Erythroblast (primary cell): ENCODE measurements around the gene RALGAPA1.

Source experiments
- GATA1 ChIP-seq: IDR thresholded peaks from 2 replicates; pipeline ENCODE4 v1.6.1; 2011; ENCODE audit warnings: low read depth, mild to moderate bottlenecking, control low read depth, low read length, moderate library complexity
- POLR2A ChIP-seq: IDR thresholded peaks from 2 replicates; pipeline ENCODE4 v1.6.1; 2011; ENCODE audit warnings: mild to moderate bottlenecking, low read length

DNA sequence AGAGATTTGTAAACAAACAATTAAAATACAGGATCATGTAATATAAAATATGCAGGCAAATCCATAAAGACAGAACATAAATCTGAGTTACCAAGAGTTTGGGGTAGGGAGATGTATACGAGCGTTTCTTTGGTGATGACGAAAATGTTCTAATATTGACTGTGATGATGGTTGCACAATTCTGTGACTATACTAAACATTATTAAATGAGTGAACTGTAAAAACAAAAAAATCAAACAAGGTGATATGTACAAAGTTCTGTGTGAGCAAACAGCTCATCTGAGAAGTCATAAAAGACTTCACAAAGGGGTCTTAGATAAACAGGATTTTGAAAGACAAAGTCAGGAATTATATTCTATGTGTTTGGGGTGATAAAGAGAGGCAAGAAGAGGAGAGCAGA is 147.2 kb downstream of the RALGAPA1 start:
- TF ChIP-seq POLR2A, result no peak
- TF ChIP-seq GATA1, result no peak
